GM06990 (cell line): ENCODE results near the gene CHST11.

Experiments used
- DNase-seq: peaks from one replicate; pipeline ENCODE4 v3.0.0-alpha.2; 2011; ENCODE audit not compliant: insufficient read length; ENCODE audit errors: extremely low read depth
- H3K27me3 ChIP-seq: replicated peaks from 2 replicates; pipeline ENCODE4 v1.6.0; 2011; ENCODE audit warnings: low read length; ENCODE audit not compliant: control insufficient read depth, insufficient read depth
- H3K36me3 ChIP-seq: 2 replicates; pipeline ENCODE4 v1.5.1; 2011; ENCODE audit warnings: low read length; ENCODE audit not compliant: control insufficient read depth, insufficient read depth
- H3K4me3 ChIP-seq: replicated peaks from 2 replicates; pipeline ENCODE4 v1.5.1; 2011; ENCODE audit warnings: low read depth, mild to moderate bottlenecking, control low read depth, low read length
- CTCF ChIP-seq: IDR thresholded peaks from 2 replicates; pipeline ENCODE4 v1.5.1; 2011; ENCODE audit warnings: low read length, control low read depth, mild to moderate bottlenecking, inconsistent platforms; ENCODE audit not compliant: insufficient read depth, poor library complexity, severe bottlenecking

The CHST11 gene

GRCh38 chr12:104566244-104566993 lies 109.7 kb downstream of the CHST11 start:
- no peaks in the 10 kb centered on the region; the same call in 1 of the 2 replicates for H3K36me3 ChIP-seq
- DNase-seq: no peak
- H3K4me3 ChIP-seq: no peak overlapping the region
- H3K27me3 ChIP-seq: no peaks in the 10 kb centered on the region
- TF ChIP-seq CTCF: no peak

GRCh38 chr12:104567832-104568486 lies 111.2 kb downstream of the CHST11 start:
- Histone ChIP-seq H3K27me3 (no peaks in the 10 kb centered on the region), H3K36me3 (no peaks in the 10 kb centered on the region), H3K4me3 (no peak overlapping the region)
- DNase-seq: no peak
- no peak for TF ChIP-seq CTCF

GRCh38 chr12:104568487-104568868 lies 111.7 kb downstream of the CHST11 start:
- TF ChIP-seq CTCF: no peak
- DNase-seq: no peak
- H3K27me3 ChIP-seq: no peaks in the 10 kb centered on the region
- no peaks in the 10 kb centered on the region for H3K36me3 ChIP-seq
- H3K4me3 ChIP-seq: no peak overlapping the region

GRCh38 chr12:104568935-104569334 lies 112.2 kb downstream of the CHST11 start:
- Histone ChIP-seq H3K27me3 (no peaks in the 10 kb centered on the region), H3K4me3 (peak overlapping the region; percentile 14), H3K36me3 (no peaks in the 10 kb centered on the region)
- no peak for TF ChIP-seq CTCF
- DNase-seq: no peak

- no peak for TF ChIP-seq CTCF
- DNase-seq: peak; percentile 67
- Histone ChIP-seq H3K36me3 (no peaks in the 10 kb centered on the region), H3K4me3 (peak overlapping the region; percentile 19), H3K27me3 (no peaks in the 10 kb centered on the region)
Measured at GRCh38 chr12:104569346-104570173, 112.8 kb downstream of the CHST11 start.
